Hindlimb muscle (tissue), 1 donor: Measurements from ENCODE around the gene POLR3G. TPM values are rescaled to one million over a fixed set of nuclear protein-coding genes. Genes with fewer than 3 reads are reported as not detected.

Experiments
- DNase-seq: peaks from one replicate; pipeline ENCODE4 v3.0.0-alpha.2; 2013
- polyA plus RNA-seq: library from polyadenylated mRNA; unstranded; fragments of 120-200 nt; gene quantifications from one replicate; pipeline ENCODE4 v1.2.1, GENCODE V29; 2013; ENCODE audit not compliant: insufficient read length

The POLR3G gene
- polyA plus RNA-seq, 1 donor, result 2.4 TPM

- DNase-seq, result no peak
Measured at GRCh38 chr5:90553711-90554110, 79.0 kb downstream of the POLR3G start.

GRCh38 chr5:90554358-90555006 is 79.8 kb downstream of the POLR3G start:
- no peak for DNase-seq

- DNase-seq, result no peak
Measured at GRCh38 chr5:90555666-90556065, 81.0 kb downstream of the POLR3G start.

GRCh38 chr5:90557391-90557790 is 82.7 kb downstream of the POLR3G start:
- DNase-seq, result no peak

- no peak for DNase-seq
Measured at GRCh38 chr5:90557871-90558270, 83.2 kb downstream of the POLR3G start.

- peak; percentile 9 for DNase-seq
Measured at GRCh38 chr5:90558344-90559192, 83.9 kb downstream of the POLR3G start, which contains the start of gene ADGRV1. Gene ADGRV1 (plus strand): TSS chr5:90558797. CDS start chr5:90558896, 99 bp downstream.

GRCh38 chr5:90560771-90561170 is 86.1 kb downstream of the POLR3G start:
- no peak for DNase-seq

- DNase-seq, result no peak
Measured at GRCh38 chr5:90561766-90562165, 87.1 kb downstream of the POLR3G start.

- DNase-seq, result no peak
Measured at GRCh38 chr5:90562341-90562740, 87.7 kb downstream of the POLR3G start.

- no peak for DNase-seq
Measured at GRCh38 chr5:90563108-90563507, 88.4 kb downstream of the POLR3G start.

Other genes with a start within 250 kb of the POLR3G start
- gene CETN3, start 65.1 kb upstream of the POLR3G start, polyA plus RNA-seq, result 27.9 TPM
- 5.4 TPM for gene MBLAC2, start 93 bp upstream of the POLR3G start, polyA plus RNA-seq
- gene LYSMD3, start 54.7 kb downstream of the POLR3G start, polyA plus RNA-seq, result 14.3 TPM
- 1.1 TPM for gene ADGRV1, start 83.9 kb downstream of the POLR3G start, polyA plus RNA-seq